Mucosa of descending colon (tissue), 3 donors: ENCODE measurements around the gene CSNK2A2. TPM values are rescaled to one million over a fixed set of nuclear protein-coding genes. Genes with fewer than 3 reads are reported as not detected.
A peak's percentile ranks its signal among the peaks of the same experiment; 100 is the strongest.

Experiments
- ATAC-seq: fragments of 200-7000 bp; cut with Tn5 transposase; one replicate; pipeline ENCODE4 v1.9.1; 2020; ENCODE audit warnings: mild to moderate bottlenecking, moderate library complexity
- DNase-seq, 3 donors: peaks; one replicate each; pipeline ENCODE4 v3.0.0-alpha.2; 2020
- H3K36me3 ChIP-seq: fragments of 200-600 bp; one replicate; pipeline ENCODE4 v1.8.0; 2021; ENCODE audit warnings: low read depth, mild to moderate bottlenecking
- H3K4me1 ChIP-seq: fragments of 200-600 bp; one replicate; pipeline ENCODE4 v1.8.0; 2021; ENCODE audit warnings: low read depth, mild to moderate bottlenecking
- H3K4me3 ChIP-seq: fragments of 200-600 bp; one replicate; pipeline ENCODE4 v1.8.0; 2021; ENCODE audit warnings: mild to moderate bottlenecking
- H3K9me3 ChIP-seq: fragments of 200-600 bp; one replicate; pipeline ENCODE4 v1.8.0; 2021; ENCODE audit warnings: mild to moderate bottlenecking
- CTCF ChIP-seq: fragments of 200-600 bp; IDR thresholded peaks from one replicate; pipeline ENCODE4 v1.8.0; 2022; ENCODE audit warnings: antibody characterized with exemption, mild to moderate bottlenecking
- intact Hi-C, 2 donors: fragments of 100-400 bp; cut with DNase I in 1 of 2; cut with micrococcal nuclease in 1 of 2; formaldehyde crosslinking; loops; one replicate each; pipeline versions ENCODE4 v1.11.0 to v1.11.1; 2022; cut with DNase I, micrococcal nuclease
- long read RNA-seq, 2 donors: library from polyadenylated mRNA; unstranded; transcript quantifications; one replicate each; pipeline ENCODE4 v2.0.0, GENCODE V29; 2019 to 2021
- total RNA-seq, 3 donors: library from RNA; stranded (reverse); fragmentation: NEBNext Ultra II Directional in 2 of 3; extraction: Animal tissue kit (Norgen Biotek cat#: 25700) in 2 of 3; gene quantifications; one replicate each; pipeline versions ENCODE4 v1.2.1 to v1.2.4, GENCODE V29; 2021 to 2023
- donor health status: DM: no; HTN: no; CAD: no; lungs with moderate emphysema.
- donor health status: DM: no; HTN: no; CAD: no.
- donor health status: DM: no; HTN: yes; CAD: no.

Gene CSNK2A2
- total RNA-seq = 10 to 100 TPM; 45.5 to 79.1 (median 52.8) TPM
- long read RNA-seq, donor 1, transcript CSNK2A2-201 (12 exons, 1,701 nt) = major isoform, 40 of 60 reads
- long read RNA-seq, donor 1, partial matches to known transcripts = 12 of 60 reads
- long read RNA-seq, donor 1, other reads (novel, unspliced or antisense) = 7 of 60 reads
- long read RNA-seq, donor 2, partial matches to known transcripts = 0 of 3 reads
- long read RNA-seq, donor 2, other reads (novel, unspliced or antisense) = 3 of 3 reads

GRCh38 chr16:58198022-58198683 lies at the start of gene CSNK2A2:
Gene CSNK2A2 (minus strand): TSS chr16:58198106. CDS start chr16:58197736, 370 bp downstream.
- intact Hi-C loops = no loop called here
- TF ChIP-seq CTCF = peak; percentile 33
- no peaks in the 10 kb centered on the region for H3K9me3 ChIP-seq
- DNase-seq (peak; percentile 75 to 82 (median 80)), ATAC-seq (peak; percentile 99)
- peak within 1 kb of the TSS; percentile 50 for H3K4me3 ChIP-seq
- peaks cover 6% of the 10 kb centered on the region for H3K4me1 ChIP-seq
- H3K36me3 ChIP-seq = no peaks in the 10 kb centered on the region

DNA sequence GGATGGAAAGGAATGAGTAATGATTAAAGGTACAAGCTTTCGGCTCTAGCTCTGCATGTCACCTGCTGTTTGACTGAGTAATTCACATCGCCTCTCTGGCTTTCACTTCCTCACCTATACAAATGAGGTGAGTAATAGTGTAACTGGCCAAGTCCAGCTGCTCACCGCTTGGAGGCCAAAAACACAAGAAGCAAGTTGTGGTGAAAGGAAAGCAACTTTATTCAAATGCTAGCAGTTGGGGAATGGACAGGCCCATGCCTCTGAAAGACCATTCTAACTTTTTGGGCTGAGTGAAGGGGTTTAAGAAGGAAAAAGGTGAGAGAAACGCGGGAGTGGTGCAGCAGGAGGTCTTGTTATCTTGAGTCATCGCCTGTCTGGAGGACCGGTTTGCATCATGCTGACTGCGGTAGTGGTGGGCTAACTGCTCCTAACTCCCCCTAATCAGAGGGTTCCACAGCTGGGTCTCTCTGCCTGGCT lies 45.7 kb upstream of the CSNK2A2 start:
- ATAC-seq (peak; percentile 56), DNase-seq (no peak)
- TF ChIP-seq CTCF = no peak
- no peaks in the 10 kb centered on the region for H3K4me1 ChIP-seq
- H3K36me3 ChIP-seq = no peaks in the 10 kb centered on the region
- H3K4me3 ChIP-seq = no peak overlapping the region
- intact Hi-C loops = no loop called here
- no peaks in the 10 kb centered on the region for H3K9me3 ChIP-seq

DNA sequence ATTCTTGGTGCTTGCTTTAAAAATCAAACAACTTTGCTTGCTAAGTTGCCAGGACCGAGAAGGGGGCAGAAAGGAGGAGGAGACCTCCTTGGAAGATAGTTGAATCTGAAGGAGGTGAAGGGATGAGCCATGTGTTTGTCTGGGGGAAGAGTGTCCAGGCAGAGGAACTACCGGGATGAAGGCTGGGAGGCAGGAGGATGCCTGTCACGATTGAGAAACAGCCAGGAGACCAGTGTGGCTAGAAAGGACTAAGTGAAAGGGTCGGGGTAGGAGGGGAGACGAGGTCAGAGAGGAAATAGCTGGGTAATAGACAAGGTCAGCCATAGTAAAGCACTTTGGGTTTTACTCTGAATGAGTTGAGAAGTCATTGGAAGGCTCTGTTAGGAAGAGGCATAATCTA lies 38.9 kb upstream of the CSNK2A2 start:
- no peak for DNase-seq
- intact Hi-C loops = no loop called here
- H3K9me3 ChIP-seq = no peaks in the 10 kb centered on the region
- H3K4me1 ChIP-seq = peaks cover 4% of the 10 kb centered on the region
- ATAC-seq = no peak
- H3K4me3 ChIP-seq = no peak overlapping the region
- TF ChIP-seq CTCF = no peak
- H3K36me3 ChIP-seq = no peaks in the 10 kb centered on the region

DNA sequence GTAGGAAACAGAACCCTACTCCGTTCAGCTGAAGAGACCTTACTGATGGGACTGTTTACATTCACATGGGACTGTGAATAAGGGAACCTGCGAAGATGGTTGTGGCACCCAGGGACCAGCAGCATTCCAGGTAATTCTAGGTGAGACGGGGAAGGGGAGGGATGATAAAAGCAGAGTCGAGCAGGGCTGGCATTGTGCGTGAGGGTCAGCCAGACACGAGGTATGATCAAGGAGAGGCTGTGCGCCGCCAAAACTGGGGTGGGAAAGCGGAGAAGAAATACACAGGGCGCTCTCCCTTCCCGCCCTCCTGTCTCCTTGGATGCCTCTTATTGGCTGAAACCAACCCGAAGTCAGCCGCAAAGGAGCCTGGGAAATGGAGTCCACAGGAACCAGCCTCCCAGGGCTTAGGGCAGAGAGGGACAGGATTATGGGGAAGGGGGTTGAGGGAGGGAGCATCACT lies 38.4 kb upstream of the CSNK2A2 start:
- Histone ChIP-seq H3K4me3 (no peak overlapping the region), H3K4me1 (peaks cover 4% of the 10 kb centered on the region), H3K9me3 (no peaks in the 10 kb centered on the region), H3K36me3 (no peaks in the 10 kb centered on the region)
- ATAC-seq = peak; percentile 93
- no peak for TF ChIP-seq CTCF
- intact Hi-C loops = no loop called here
- peak; percentile 61 to 88 (median 69) for DNase-seq

- ATAC-seq = no peak
- Histone ChIP-seq H3K36me3 (no peaks in the 10 kb centered on the region), H3K4me3 (no peak overlapping the region), H3K9me3 (no peaks in the 10 kb centered on the region), H3K4me1 (peaks cover 4% of the 10 kb centered on the region)
- DNase-seq = no peak
- TF ChIP-seq CTCF = no peak
- intact Hi-C loops = no loop called here
These were observed 37.8 kb upstream of the CSNK2A2 start for GRCh38 chr16:58235663-58236062.
